Left lung (tissue), 10 donors: ENCODE measurements around the gene MGRN1. TPM values are rescaled to one million over a fixed set of nuclear protein-coding genes. Genes with fewer than 3 reads are reported as not detected.

ENCODE experiments used
- ATAC-seq: fragments of 200-7000 bp; cut with Tn5 transposase; one replicate; pipeline ENCODE4 v1.9.1; 2020; ENCODE audit warnings: moderate library complexity
- DNase-seq, 4 donors: peaks; one replicate each; pipeline ENCODE4 v3.0.0-alpha.2; 2013 to 2020
- H3K27ac ChIP-seq, 2 donors: fragments of 200-600 bp; sonication (generic) in 1 of 2; one replicate each; pipeline versions ENCODE4 v1.5.0 to v1.8.0; 2020 to 2021
- H3K27me3 ChIP-seq, 2 donors: fragments of 200-600 bp; sonication (generic) in 1 of 2; one replicate each; pipeline versions ENCODE4 v1.5.0 to v1.8.0; 2020 to 2021
- H3K36me3 ChIP-seq, 2 donors: fragments of 200-600 bp; sonication (generic) in 1 of 2; one replicate each; pipeline versions ENCODE4 v1.5.0 to v1.8.0; 2020 to 2021
- H3K4me1 ChIP-seq, 2 donors: fragments of 200-600 bp; one replicate each; pipeline ENCODE4 v1.8.0; 2021
- H3K4me3 ChIP-seq, 2 donors: fragments of 200-600 bp; sonication (generic) in 1 of 2; one replicate each; pipeline versions ENCODE4 v1.5.0 to v1.8.0; 2020 to 2021; ENCODE audit warnings: mild to moderate bottlenecking in 1 of 2
- H3K9me3 ChIP-seq, 2 donors: fragments of 200-600 bp; sonication (generic) in 1 of 2; one replicate each; pipeline versions ENCODE4 v1.5.0 to v1.8.0; 2020 to 2021
- CTCF ChIP-seq, 2 donors: fragments of 200-600 bp; sonication (generic) in 1 of 2; IDR thresholded peaks; one replicate each; pipeline versions ENCODE4 v1.5.0 to v1.8.0; 2021; ENCODE audit warnings: antibody characterized with exemption in 2 of 2
- intact Hi-C, 2 donors: fragments of 100-400 bp; cut with DNase I; formaldehyde crosslinking; loops; one replicate each; pipeline versions ENCODE4 v1.11.2 to v1.14.2; 2022
- polyA plus RNA-seq, 6 donors: library from polyadenylated mRNA; unstranded; fragments of 120-200 nt; gene quantifications; one replicate each; pipeline ENCODE4 v1.2.1, GENCODE V29; 2013; ENCODE audit not compliant: insufficient read length in 6 of 6
- total RNA-seq, 2 donors: library from RNA; stranded (reverse); fragmentation: NEBNext Ultra II Directional; extraction: Animal tissue kit (Norgen Biotek cat#: 25700); gene quantifications; one replicate each; pipeline ENCODE4 v1.2.1, GENCODE V29; 2021
- donor health status: DM: no; HTN: yes; CAD: no.
- donor health status: DM: no; HTN: no; CAD: no.

The MGRN1 gene
- total and polyA plus RNA-seq, 8 donors = 56.9 to 98.1 (median 69.4) TPM

GRCh38 chr16:4684763-4685162, 60.1 kb downstream of the MGRN1 start:
- no peaks in the 10 kb centered on the region for H3K9me3 ChIP-seq
- no peak for TF ChIP-seq CTCF (IDR thresholded peaks at IDR 0.05)
- H3K27me3 ChIP-seq = no peaks in the 10 kb centered on the region
- intact Hi-C loops = no loop called here
- H3K4me3 ChIP-seq = no peak overlapping the region
- no peak for ATAC-seq
- peak in 1 of 4 donors; percentile 69 for DNase-seq
- no peak overlapping the region for H3K27ac ChIP-seq
- peaks cover 0 to 84% of the 10 kb centered on the region in 2 donors for H3K36me3 ChIP-seq
- H3K4me1 ChIP-seq = peaks cover under 1 to 32% of the 10 kb centered on the region in 2 donors

- peak in 1 of 4 donors; percentile 59 for DNase-seq
- TF ChIP-seq CTCF (IDR thresholded peaks at IDR 0.05) = no peak
- intact Hi-C loops = no loop called here
- no peak overlapping the region for H3K4me3 ChIP-seq
- no peak overlapping the region for H3K27ac ChIP-seq
- H3K36me3 ChIP-seq = peaks cover 0 to 90% of the 10 kb centered on the region in 2 donors
- peaks cover 0 to 34% of the 10 kb centered on the region in 2 donors for H3K4me1 ChIP-seq
- no peaks in the 10 kb centered on the region for H3K9me3 ChIP-seq
- ATAC-seq = no peak
- no peaks in the 10 kb centered on the region for H3K27me3 ChIP-seq
Measured at GRCh38 chr16:4685292-4685691, 60.7 kb downstream of the MGRN1 start.

GRCh38 chr16:4685776-4686496, 61.3 kb downstream of the MGRN1 start:
- Histone ChIP-seq H3K4me3 (no peak overlapping the region), H3K27me3 (no peaks in the 10 kb centered on the region), H3K9me3 (no peaks in the 10 kb centered on the region), H3K36me3 (peaks cover 0 to 91% of the 10 kb centered on the region in 2 donors), H3K4me1 (peaks cover 0 to 34% of the 10 kb centered on the region in 2 donors), H3K27ac (no peak overlapping the region)
- intact Hi-C loops = no loop called here
- ATAC-seq = no peak
- no peak for TF ChIP-seq CTCF (IDR thresholded peaks at IDR 0.05)
- peak in 1 of 4 donors; percentile 67 for DNase-seq

GRCh38 chr16:4686497-4687210, 62.0 kb downstream of the MGRN1 start:
- DNase-seq = peak in 1 of 4 donors; percentile 61
- TF ChIP-seq CTCF (IDR thresholded peaks at IDR 0.05) = no peak
- no peak overlapping the region for H3K4me3 ChIP-seq
- no peaks in the 10 kb centered on the region for H3K27me3 ChIP-seq
- peaks cover 0 to 29% of the 10 kb centered on the region in 2 donors for H3K4me1 ChIP-seq
- peaks cover 0 to 86% of the 10 kb centered on the region in 2 donors for H3K36me3 ChIP-seq
- H3K9me3 ChIP-seq = no peaks in the 10 kb centered on the region
- no peak for ATAC-seq
- intact Hi-C loops = no loop called here
- H3K27ac ChIP-seq = no peak overlapping the region

- intact Hi-C loops = no loop called here
- no peak for TF ChIP-seq CTCF (IDR thresholded peaks at IDR 0.05)
- no peak overlapping the region for H3K4me3 ChIP-seq
- H3K36me3 ChIP-seq = peaks cover 0 to 78% of the 10 kb centered on the region in 2 donors
- ATAC-seq (no peak), DNase-seq (peak in 1 of 4 donors; percentile 20)
- H3K27me3 ChIP-seq = no peaks in the 10 kb centered on the region
- H3K4me1 ChIP-seq = peaks cover under 1 to 28% of the 10 kb centered on the region in 2 donors
- no peaks in the 10 kb centered on the region for H3K9me3 ChIP-seq
- H3K27ac ChIP-seq = no peak overlapping the region
Measured at GRCh38 chr16:4687416-4687815, 62.8 kb downstream of the MGRN1 start.
